HG03097 (cell line): Measurements from ENCODE around the gene PAFAH2.

Source experiments
- ATAC-seq: cut with Tn5 transposase; IDR thresholded peaks from one replicate; pipeline ENCODE4 v1.9.1; 2021; ENCODE audit not compliant: unreplicated experiment, low FRiP score

The PAFAH2 gene

DNA sequence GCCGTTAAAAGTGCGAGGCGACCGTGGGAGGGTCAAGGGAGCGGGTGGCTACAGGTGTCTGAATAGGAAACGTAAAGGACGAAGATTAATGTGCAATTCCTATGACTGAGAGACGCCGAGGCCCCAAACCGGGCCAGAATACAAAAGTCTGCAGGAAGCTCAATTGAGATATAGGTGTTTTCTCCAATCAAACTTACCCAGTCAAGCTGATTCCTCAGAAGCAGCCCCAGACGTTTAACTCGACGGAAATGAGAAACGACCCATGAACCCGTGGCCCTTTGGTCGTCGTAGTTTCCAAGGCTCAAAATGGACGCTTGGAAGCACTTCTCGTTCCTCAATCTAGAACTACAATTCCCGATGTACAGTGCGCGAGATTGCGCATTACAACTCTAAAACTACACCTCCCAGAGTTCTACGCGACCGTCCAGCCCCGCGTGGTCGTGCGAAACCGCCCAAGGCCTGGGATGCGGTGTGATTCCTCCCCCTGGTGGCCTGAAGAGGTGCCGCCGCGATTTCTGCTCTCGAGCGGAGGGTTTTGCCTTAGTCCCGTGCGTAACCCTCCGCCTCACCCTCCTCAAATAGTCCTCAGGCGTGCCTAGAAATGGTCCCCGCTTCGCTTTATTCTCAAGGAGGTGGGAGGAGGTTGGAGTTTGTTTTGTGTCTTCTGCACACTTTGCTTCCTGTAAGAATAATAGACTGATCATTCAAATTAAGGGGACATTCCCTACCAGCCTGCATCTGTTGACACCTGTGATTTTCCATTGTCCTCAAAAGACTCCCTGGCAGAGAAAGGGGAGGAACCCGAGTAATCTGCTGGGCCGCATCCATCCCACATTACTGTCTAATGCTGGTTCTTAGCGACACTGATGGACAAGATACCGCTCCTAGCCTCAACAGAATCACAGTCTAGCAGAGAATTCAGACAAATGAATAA lies at the start of gene PAFAH2:
TSS of gene PAFAH2 (minus strand) at position 236 of the 934 bp plus-strand sequence. CDS start 7,247 bp downstream, outside the sequence.
- peak; percentile 95 for ATAC-seq

DNA sequence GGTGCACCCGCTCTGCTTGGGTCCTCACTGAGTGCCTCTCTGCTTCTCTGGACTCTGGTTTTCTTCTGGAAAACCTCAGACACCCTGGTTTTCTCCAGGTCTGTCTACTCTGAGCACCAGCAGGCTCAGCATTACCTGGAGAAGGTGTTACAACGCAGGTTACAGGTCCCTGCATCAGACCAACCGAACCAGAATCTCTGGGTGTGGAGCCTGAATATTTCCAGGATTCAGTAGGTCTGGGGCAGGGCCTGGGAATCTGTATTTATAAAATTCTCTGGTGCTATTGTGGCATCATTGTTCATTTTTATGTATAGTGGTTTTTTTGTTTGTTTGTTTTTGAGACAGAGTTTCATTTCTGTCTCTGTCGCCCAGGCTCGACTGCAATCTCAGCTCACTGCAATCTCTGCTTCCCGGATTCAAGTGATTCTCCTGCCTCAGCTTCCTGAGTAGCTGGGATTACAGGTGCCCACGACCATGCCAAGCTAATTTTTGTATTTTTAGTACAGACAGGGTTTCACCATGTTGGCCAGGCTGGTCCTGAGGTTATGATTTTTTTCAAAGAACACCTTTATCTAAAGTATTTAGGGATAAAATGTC lies 49.5 kb upstream of the PAFAH2 start:
- ATAC-seq: no peak

DNA sequence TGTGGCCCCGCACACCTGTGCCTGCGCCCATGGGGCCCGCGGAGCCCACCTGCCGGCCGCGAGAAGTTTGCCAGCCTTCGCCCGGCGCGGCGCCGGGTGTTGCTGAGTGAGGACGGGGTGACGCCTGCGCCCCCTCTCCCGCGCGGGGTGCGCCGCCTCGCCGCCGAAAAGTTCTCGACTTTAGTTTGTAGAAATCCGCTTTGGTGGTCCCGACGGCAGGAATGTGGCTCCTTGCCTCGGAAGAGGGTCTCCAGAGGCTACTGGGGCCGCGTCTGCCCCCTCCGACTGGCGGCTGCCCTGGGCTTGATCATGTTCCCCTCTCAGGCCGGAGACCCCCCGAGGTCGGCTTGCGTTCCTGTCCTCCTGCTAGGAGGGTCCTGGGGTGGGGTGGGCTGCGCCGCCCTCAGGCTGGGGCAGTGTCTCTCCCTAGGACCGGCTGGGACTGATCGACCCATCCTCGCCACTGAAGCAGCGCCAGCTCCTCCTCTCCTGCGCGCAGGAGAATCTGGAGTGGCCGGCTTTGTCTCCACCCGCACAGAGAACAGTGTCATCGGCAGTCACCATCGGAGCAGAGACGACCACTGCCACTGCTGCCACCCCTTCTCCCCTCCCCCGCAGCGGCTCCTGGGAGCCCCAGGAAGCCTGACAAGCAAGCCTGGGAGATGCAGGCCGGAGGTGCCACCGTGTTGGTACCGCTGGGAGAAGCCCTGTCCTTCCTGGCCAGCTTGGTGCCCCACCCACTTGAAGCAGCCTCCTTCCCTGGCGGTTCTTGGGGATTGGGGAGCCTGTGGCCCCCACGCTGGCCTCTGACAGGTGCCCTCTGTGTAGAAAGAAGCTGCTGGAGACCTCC lies 48.6 kb upstream of the PAFAH2 start:
- ATAC-seq: no peak

DNA sequence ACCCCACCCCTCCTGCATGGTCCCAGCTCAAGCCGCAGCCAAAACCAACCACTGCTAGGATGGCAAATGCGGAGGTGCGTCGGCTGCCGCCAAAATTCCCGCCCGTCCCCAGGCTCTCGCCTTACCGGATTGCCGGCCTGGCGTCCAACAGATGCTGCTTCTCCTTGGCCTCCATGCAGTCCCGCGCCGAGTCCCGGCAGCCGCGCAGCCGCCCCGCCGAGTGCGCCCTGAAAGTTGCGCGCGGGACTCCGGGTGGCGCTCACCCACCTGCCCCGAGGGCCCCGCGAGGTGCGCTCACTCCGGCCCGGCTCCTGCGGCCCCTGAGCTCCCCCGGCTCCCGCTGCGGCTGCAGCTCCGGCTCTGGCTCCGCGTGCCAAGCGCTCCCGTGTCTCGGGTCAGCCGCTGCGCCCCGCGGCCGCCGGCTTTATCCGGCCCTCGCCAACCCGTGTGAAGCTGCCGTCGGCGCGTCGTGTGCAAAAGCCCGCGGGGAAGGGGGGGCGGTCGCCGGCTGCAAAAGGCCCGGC lies 47.9 kb upstream of the PAFAH2 start, which contains the start of gene SLC30A2:
TSS of gene SLC30A2 (minus strand) at position 397 of the 524 bp plus-strand sequence. CDS start at position 175, 222 bp downstream.
- no peak for ATAC-seq

DNA sequence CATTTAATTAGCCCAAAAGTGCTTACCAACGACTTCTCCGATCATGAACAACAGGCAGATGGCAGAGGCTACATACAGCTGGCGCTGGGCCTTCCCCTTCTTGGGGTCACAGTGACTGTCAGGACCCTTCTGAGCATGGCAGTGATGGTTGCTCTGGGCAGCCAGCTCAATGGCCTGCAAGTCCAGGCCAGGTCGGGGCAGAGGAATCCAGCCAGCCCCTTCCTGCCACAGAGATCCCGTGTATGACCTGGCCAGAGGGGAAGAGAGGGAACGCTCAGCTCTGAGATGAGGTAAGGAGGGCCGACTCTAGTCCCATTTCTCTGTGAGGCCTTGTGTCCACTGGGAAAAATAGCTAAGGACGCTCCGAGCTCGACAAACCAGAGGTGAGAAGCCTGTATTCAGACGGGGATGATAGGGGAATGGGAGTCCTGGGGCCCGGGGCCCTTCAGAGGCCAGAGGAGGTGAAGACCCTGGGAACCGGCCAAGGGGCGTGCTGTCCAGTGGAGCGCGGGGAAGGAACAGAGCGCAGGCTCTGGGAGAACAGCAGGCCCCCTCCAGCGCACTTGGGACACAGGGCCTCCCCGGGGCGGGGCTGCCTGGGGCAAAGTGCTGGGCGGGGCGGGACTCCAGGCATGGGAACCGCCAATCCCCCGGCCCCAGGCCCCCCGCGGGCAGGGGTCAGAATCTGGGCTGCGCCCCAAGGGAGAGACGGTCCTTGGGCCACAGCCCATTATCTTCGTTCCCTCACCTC lies 47.3 kb upstream of the PAFAH2 start:
- ATAC-seq: no peak

DNA sequence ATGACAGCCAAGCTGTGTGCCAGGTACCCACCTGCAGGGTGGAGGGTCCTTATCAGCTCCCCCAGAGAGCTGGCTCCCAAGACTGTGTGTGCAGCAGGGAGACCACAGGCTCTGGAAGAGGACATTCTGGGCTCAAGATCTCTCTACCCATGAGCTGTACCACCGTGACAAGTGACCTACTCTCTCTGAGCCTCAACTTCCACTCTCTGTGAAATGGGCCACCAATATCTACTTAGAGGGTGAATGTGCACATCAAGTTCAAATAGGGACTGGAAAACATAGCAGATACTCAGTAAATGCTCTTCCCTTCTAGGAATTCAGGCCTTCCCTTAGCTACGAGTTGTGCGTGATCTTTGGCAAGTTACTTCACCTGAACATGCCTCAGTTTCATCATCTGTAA lies 46.6 kb upstream of the PAFAH2 start:
- ATAC-seq: no peak

DNA sequence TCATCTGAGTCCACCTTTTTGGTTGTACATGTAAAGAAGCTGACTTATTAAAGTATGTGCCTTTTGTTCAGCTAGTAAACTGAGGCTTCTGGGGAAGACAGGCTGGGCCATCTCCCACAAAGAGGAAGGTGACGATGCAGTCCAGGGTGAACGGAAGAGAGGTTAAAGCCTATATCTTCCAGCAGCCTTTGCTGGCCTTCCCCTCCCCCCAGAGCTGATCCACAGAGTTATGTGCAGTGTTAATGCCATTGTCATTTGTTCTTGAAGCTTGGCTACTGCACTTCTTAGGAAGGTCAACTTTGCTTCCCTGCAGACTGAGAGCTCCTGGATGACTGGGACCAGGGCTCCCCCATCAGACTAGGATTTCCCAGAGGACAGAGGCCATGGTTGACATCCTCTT lies 45.9 kb upstream of the PAFAH2 start:
- ATAC-seq: no peak

DNA sequence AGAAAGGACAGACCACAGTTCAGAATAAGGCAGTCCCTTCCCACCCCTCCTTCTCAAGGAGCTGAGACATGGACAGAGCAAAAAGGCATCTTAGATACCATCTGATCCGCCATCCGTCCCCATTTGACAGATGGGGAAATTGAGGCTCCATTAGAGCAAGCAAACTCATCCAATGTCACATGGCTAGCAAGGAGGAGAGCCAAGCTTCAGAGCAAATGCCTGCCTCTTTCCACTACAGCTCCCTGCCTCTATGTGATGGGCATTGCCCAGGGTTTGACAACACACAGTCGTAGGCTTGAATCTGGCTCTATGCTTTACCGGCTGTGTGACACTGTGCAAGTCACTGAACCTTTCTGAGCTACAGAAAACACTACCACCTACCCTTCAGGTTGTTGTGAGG lies 44.1 kb upstream of the PAFAH2 start:
- ATAC-seq: no peak

DNA sequence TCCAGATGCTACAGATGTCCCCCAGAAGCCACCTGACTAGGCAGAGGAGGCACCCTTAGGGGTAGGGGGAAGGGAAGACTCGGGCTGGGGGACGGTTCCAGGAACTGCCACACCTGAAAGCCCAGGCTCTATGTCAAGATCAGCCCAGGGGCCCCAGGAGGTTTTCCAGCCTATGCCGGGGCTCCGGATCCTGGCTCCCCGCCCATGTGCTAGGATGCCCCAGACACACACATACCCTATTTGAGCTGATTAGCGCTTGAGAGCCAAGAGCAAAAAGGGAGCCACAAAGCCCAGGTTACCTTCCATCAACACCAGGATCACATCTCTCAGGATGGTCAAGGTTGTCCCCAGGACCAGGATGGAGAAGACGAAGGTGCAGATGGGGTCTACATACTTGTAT lies 43.5 kb upstream of the PAFAH2 start:
- no peak for ATAC-seq

DNA sequence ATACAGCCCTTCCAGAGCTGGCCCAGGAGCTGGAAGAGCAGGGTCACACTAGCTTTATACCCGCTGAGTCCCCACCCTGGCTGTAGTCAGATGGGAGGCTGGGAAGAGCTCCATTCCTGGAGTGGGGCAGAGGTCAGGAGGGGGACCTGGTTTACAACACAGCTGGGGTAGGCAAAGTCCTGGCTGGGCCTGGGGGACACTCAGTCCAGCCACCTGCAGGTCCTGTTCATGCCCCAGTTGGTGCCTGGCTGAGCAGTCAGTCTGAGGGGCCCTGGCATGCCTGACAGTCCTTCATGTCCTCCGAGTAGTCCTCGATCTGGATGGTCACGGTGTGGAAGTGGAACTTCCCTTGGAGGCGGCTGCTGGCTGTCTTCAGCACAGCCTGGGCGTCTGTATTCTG lies 41.0 kb upstream of the PAFAH2 start:
- ATAC-seq: no peak

DNA sequence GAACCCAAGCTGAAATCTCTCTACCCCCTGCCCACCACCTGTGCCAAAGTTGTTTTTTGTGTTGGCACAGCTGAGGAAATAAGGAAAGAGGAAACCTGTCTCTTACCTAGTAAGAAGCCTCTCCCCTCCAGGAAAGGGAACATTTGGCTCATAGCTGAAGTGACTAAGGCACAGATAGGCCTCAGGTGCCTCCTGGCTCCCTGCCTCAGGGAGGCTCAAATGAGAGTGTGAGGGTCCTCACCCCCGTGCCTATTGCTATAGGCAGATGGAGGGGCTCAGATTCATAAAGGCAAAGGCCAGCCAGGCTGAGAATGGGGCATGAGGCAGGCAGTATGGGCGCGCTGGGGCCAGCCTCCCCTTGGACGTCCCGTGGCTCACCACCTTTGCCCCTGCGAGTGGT lies 40.6 kb upstream of the PAFAH2 start:
- no peak for ATAC-seq

DNA sequence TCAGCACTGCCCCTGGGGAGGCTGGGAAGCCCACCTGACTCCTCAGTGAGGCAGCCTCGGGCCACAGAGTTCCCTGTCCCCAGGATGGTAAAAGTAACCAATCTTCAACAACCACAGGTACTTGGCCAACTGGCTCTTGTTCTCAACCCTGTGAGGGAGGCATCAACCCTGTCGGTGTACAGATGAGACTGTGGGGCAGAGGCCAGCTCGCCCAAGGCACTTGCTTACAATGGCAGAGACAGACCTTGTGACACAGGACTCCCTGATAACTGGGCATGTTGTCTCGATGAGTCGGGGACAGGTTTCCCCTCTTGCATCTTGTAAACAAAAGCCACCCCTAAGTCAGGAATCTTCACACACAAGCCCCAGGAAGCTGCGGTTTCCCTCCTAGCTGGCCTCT lies 40.0 kb upstream of the PAFAH2 start:
- ATAC-seq: no peak

DNA sequence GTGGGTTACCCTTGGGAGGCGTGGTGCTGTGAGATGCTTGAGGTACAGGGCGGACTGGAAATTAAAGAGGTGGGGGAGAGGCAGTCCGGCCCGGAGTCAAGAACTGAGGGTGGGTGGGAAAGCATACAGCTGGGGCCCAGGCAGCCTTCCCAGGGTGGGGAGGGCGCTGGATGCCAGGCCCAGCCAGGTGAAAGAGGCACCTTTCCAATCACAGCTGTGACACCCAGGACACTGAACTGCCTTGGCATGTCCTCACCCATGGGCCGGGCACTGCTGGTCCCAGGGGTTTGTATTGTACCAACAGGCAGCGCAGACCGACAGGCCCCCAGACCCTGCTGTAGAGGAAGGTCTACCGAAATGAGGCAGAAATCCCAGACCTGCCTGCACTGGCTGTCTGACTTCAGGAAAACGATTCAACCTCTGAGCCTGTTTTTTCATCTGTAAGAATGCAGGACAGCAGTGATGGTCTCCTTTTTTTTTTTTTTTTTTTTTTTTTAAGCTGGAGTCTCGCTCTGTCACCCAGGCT lies 39.0 kb upstream of the PAFAH2 start:
- ATAC-seq: no peak

DNA sequence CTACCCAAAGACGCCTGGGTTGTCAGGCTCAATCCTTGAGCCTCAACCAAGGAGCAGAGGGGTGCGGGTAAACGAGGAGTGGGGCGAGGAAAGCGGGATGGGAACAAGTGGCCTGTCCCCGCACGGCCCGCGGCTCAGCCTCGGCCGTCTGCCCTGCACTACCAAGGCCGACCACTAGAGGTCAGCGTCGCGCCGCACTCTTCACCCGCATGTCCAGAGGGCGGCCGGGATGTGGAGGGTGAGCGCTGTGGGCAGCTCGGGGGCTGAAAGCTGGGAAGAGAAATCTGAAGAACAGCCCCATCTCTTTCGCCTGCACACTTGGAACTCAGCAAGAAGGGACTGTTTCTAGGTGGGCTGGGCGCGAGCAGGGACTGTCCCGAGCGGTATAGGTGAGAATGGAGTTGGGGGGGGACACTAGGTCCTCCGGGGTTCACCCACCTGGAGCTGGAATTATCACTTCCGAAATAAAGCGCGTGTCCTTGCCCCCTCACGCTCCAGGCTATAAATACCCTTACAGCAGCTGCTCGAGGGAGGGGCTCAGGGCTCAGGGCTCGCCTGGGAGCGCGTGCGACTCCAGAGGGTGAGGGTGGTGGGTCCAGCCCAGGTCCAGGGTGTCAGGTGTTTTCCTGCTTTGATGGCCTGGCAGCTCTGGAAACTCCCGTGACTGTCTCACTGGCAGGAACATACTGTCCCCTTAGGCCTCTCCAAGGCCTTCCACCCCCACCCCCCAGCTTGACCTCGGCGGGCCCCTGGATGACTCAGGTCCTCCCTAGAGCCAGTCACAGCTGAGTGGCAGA lies 38.3 kb upstream of the PAFAH2 start:
- peak; percentile 51 for ATAC-seq

DNA sequence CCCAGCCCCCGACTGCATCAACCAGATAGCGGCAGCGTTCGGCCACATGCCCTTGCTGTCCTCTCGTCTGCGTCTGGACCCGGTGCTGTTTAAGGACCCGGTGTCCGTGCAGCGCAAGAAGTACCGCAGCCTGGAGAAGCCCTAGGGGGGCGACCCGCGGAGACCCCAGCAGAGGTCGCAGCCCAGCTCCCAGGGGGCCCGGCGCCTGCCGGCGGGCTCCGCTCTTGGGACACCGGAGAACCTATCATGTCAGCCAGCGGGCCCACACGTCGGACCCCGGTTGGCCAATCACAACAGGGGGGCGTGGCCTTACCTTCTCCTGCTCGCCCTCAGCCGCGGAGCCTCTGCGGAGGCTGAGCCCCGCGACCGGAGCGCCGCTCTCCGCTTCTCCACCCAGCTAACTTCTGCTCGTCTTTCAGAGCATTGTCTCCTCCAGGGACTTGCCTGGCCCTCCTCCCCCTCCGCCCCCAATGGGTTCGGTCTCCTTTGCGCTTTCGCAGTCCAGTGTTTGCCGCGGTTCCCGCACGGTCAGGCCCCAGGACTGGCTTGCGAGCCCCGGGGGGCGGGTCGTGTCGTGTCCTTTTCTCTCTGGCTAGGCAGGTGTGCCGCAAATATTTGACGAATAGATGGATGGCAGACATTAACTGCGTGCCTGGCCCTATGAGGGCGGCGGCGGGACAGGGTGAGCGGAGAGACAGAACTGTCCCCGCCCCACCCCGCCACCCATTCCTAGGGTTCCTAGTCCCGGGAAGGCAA lies 37.5 kb upstream of the PAFAH2 start:
- ATAC-seq: peak; percentile 61

DNA sequence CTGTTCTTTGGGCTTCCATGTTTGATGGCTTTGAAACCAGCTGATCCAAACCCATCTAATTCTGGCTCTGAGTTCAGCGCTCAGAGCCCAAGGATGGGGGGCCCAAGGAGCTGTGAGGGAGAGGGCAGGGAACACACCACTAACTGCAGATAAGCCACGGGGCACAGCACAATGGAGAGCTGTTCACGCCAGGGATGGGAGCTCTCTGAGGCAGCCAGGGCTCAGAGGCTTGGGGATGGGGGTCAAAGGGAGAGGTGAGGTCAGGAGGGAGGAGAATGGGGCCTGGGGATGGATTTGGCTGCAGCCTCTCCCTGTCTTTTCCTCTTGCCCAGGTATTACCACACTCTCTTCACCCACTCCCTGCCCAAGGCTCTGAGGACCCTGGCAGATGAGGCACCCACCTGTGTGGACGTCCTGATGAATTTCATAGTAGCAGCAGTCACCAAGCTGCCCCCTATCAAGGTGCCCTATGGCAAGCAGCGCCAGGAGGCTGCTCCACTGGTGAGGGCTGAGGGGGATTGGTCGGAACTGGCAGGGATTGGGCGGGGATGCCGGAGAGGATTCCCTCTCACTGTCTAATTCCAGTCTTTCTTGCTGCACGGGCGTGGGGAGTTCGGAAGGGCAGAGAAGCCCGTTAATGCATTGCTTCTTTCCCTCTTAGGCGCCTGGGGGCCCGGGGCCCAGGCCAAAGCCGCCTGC lies 36.8 kb upstream of the PAFAH2 start:
- no peak for ATAC-seq

DNA sequence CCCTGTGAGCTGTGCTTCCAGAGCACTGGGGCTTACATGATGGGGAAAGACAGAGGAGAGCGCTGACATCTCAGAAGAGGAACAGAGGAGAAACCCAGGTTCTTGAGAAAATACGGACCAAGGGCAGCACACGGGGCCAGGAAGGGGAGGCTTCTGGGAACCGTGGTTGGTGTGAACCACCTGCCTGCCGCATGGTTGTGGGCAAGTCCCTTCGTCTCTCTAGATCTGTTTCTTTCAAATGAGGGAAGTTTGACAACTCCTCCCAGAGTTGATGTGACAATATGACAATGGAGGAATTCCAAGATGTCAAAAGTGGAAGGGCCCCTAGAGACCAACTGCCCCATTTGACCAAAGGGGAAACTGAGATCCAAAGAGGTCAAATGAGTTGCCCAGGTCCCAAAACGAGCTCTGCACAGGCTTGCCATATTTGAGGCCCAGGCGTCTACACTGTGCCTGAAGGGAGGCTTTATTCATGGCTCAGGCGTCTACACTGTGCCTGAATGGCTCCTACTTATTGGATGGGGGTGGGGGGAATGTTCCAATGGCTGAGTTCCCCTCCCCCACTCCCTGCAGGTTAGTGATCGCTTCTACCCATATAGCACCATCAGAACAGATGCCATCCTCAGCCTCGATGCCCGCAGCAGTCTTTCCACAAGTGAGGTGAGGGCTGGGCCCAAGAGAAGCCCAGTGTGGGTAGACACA lies 34.9 kb upstream of the PAFAH2 start:
- no peak for ATAC-seq
